Daoy (cell line): ENCODE measurements around the gene MYO19. TPM values are rescaled to one million over a fixed set of nuclear protein-coding genes. Genes with fewer than 3 reads are reported as not detected.
"Not testable (repeated sequence)": the region's sequence is repeated elsewhere in the genome, so short reads cannot be mapped to it uniquely, and the experiment has no call there.

ENCODE experiments used
- DNase-seq: peaks from one replicate; pipeline ENCODE4 v3.0.0-alpha.2; 2015; ENCODE audit warnings: low read depth
- total RNA-seq: library from RNA; depleted of rRNA; stranded (reverse); fragments of >200 nt; shearing (Covaris generic); gene quantifications from 2 replicates; pipeline ENCODE4 v1.2.3, GENCODE V29; 2014

The MYO19 gene
- total RNA-seq, 1 experiment from 2014 or later: 52.6 TPM

DNA sequence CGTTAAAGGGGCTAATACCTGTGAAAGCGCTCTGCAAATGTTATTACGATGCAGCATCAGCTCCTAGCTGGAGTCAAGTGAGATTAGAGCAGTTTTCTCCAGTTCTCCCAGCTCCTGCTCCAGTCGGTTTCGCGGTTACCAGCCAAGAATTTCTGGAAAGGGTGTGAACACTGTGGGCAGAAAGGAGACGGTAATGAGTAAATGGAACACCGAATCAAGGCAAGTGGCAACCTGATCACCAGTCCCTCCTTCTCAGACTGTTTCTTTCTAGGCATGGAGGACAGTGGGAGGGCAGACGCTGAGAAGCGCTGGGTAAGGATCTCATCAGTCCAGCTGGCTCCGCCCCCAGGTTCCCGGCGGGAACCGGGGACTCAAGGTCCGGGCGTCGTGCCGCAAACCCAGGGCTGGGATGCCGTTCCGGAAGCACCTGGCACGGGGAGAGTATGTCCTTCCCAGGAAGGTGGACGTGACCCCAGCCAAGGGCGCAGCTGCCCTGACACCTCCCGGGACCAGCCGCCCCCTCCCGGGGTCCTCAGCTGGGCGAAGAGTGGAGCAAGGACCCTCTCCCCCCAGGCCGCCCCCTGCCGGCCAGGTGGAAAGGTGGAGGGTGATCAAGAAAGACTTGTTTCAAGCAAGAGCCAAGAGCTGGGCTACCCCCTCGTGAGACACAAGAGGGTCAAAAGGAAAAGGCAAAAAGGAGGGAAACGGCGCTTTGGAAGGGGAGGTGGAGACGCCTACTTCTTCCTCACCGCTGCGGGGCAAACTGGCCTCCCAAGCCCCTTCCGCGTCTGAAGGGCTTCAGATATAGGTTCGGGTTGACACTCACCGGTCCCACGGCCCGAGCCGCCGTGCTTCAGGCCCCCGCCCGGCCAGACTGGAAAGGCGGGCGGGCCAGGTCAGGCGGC is 481 bp downstream of the MYO19 start:
- DNase-seq: peak; percentile 72

DNA sequence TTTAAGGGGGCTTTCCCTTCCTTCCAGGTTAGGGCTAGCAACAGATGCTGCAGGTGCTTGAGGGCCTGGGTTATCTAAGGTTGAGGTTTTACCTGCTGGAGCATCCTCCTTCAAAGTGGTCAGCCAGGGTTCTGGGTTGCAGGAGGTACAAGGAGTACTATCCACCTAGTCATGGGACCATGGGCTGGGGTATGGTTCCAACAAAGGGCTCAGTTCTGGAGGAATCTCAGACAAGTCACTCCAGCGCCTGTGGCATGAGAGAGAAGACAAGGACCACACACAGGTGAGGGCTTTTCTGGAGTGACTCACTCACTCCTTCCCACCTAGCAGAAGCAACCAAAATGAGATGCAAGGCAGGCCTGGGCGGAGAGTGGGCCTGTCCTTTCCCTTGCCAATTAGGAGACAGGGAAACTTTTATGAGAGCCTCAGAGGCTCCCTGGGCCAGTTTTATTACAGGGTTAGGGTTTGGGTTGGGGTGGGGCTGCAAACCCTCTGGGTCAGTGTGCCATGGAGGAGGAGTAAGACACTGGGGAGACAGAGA is 2.2 kb downstream of the MYO19 start:
- no peak for DNase-seq

DNA sequence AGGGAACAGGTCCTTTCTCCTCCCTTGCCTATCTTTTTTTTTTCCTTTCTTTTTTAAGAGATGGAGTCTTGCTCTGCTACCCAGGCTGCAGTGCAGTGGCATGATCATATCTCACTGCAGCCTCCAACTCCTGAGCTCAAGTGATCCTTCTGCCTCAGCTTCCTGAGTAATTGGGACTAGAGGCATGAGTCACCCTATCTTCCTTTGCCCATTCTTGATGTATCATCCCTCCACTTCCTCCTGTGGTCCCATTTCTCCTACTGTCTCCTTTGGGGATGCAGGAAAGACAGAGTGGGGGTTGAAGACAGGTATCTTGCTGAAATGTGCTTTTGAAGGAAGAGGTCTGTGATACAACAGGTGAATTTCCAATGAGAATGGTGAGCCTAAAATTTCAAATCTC is 5.5 kb downstream of the MYO19 start:
- peak; percentile 59 for DNase-seq

DNA sequence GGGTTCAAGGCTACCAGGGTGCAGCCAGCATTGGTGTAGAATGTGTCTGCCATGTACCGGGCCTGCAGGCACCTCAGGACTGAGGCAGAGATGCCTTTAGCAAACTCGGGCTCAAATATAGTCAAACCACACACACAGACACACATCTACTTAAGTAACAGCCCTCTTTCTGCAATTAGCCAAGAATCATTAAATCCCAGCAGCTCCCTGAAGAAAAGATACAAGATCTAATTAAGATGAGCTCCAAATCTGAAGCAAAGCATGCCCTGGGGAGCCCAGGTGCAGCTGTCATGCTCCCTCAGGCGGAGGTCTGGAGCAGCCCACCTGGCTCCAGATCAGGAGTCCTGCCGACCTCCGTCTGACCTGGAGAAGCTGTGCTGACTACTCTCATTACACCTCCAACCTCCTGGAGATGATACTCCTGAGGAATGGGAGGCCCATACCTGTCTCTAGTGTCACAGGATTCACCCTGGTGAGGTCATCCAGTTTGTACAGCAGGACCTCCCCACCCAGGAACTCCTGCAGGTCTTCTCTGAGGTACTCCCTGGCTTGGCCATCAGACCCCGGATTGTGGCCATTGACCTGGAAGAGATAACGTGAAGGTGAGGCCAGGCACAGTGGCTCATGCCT is 6.9 kb downstream of the MYO19 start:
- no peak for DNase-seq

DNA sequence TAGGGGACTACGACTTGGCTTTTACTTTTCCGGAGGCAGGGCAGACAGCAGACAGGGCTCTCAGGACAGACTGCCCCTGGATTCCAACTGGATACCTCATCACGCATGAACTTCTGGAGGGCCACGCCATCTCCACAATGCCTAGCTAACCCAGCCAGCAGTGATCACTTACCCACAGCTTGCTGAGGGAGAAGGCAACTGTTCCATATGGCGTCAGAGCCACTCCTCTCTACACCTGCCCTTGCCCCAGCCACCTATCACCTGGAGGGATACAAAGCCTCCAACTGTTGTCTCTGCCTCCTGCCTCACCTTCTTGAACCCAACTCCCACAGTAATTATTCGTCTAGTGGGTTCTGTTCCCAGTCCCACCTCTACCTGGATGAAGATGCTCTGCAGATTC is 8.8 kb downstream of the MYO19 start:
- no peak for DNase-seq

DNA sequence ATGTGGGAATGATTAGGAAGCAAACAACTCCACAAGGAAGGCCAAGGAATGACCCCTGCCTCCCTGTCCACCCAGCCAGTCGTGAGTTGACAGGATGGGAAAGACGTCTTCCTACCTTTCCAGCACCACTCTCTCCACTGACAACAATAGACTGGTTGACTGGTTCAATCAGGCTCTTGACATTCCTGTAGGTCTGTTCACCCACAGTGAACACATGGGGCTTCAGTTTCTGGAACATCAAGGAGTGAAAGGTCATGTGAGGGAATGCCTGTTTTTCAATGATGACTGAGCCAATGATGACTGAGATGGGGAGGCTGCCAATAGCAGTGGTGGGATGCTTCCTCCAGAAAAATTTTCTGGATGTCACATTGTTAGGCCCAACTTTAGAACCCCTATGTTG is 9.6 kb downstream of the MYO19 start:
- no peak for DNase-seq

DNA sequence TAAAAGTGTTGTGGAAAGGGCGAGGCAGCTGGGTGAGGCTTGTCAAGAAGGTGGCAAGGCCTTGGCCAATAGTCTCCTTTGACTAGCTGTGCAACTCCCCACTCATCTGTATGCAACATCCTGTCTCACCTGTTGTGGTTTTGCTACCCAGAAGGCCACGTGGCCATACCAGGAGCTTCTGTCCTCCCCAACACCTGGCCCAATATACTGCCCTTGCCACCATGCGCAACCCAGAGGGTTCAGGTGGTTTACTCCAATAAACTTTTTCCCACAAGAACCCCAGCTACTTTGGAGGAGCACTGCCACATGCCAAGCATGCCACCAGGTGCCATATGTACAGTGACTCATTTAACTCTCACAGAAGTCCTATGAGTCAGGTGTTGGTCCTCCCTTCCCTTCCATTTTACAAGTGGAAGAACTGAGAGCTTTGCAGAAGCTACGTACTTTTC is 10.2 kb downstream of the MYO19 start:
- DNase-seq: no peak

DNA sequence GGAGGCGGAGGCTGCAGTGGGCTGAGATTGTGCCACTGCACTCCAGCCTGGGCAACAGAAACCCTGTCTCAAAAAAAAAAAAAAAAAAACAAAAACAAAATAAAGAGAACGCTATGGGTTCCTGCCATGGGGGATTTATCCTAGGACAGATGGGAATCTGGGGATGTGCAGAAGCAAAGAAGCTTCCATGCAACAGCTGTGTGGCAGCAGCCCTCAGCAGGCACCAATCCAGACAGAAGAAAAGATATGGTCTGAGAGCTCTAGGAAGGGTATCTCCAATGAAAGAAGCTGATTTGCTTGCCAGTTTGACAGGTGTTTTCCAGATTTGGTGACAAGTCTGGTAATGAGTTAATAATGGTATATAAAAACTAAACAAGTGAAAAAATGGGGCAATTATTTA is 11.6 kb downstream of the MYO19 start:
- DNase-seq: no peak

DNA sequence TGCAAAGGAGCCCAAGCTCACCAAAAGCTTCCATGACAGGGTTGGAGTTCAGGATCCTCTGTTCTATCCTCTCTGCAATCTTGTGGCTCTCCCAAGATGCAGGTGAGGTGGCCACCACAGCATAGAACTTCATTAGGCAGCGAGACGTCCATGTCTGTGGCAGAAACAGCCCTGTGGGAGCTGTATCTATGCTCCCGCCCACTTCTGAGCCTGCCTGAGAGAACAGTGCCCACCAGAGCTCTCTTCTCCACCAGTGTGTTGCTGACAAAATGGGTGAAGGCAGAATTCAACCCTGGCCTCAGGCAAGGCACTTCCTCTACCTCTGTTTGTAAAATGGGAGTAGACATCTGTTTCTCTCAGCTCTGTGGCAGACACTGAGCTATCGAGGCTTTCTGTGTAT is 18.8 kb downstream of the MYO19 start:
- DNase-seq: no peak

DNA sequence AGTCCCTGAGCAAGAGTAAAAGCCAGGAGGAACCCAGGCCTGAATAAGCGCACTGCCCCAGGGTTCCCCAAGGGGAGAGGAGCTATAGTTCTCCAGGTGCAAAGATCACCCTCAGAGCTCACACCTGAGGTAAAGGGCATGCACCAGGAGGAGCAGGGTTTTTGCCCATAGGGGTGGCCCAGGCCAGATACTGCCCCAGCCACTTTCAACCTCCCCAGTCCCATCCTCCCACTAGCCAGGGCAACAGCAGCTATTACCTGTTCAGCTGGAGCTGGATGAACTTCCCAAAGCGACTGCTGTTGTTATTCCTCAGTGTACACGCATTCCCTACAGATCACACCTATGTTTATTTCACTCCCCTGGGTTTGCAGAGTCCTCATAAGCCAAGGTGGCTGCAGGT is 19.8 kb downstream of the MYO19 start:
- no peak for DNase-seq

DNA sequence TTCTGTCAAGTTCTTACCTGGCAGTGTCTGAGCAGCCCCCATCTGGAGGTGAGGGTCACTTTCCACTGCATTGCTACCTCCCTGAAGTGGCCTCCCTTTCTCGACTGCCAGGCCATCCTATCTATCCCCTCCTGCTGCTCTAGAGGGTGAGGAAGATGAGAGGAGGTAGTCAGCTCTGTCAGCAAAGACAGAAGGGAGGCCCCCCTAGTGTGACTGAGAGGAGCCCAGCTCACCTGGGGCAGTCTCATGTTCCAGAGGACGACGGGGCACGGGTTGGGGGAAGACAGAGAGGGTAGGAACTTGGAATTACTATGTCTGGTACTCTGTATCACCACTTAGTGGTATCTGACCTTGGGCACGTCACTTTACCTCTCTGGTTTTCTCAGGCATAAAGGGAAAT is 22.0 kb downstream of the MYO19 start:
- DNase-seq: no peak

DNA sequence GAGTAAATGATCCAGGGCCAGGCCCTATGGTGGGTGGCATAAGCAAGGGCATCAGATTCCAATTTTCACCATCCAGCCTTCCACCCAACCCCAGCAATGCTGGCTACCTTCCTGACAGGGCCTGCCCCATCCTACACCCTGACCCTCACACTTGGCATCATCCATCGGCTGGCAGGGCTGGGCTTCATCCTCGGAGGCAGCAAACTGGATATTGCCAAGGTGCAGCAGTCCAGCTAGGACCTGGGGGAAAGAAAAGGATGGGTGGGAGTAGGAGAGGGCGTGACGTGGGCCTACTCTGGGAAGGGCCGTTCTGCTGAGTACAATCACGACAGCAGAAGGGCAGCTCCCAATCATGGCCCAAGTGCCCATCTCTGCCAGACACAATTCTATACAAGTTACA is 23.5 kb downstream of the MYO19 start:
- no peak for DNase-seq

DNA sequence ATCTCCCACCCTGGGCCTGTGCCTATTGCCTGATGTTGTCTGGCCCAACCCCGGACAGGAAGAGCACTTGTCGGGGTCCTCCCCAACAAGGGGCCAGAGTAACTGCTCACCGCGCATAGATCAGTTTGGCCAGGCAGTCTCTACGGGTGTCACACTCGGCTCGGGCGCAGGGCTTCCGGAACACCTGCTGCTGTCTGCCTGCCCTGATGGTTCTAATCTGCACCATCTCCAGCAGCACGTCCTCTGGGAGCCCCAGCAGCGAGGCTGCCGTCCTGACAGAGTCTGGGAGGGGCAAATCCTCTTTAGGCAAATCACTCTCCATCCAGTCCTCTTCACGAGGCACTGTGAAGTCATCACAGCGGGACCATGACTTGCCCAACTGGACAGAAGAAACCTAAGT is 24.0 kb downstream of the MYO19 start:
- no peak for DNase-seq

DNA sequence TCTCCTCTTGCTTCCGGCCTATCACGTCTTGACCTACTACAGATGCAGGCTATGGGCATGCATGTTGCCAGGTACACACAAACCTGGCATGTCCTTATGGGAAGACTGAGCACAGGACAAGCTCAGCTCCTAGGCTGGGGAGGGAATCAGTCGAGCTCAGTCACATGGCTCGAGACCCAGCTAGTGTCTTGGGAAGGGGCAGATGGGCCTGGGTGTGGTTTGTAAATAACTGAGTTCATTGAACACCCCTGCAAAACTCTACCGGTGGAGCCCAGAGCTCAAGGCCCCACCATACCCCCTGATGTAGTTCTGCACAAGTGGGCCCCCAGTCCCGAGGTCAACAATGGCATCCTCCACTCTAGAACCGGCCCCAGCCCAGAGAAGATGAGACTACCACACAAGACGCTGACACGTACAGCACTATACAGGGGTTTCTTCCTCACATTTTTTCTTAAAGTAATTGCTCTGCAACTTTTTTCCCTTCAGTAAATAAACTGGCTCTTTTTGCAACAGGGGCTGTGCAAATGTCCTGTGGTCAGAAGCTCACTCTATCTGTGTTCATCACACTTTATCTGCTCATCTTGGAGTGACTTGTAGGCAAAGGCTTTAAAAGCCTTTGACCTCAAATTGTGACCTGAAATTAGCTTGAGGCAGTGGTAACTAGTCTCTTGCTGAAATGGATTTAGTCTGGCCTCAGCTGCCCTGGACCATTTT is 25.2 kb downstream of the MYO19 start:
- DNase-seq: no peak

DNA sequence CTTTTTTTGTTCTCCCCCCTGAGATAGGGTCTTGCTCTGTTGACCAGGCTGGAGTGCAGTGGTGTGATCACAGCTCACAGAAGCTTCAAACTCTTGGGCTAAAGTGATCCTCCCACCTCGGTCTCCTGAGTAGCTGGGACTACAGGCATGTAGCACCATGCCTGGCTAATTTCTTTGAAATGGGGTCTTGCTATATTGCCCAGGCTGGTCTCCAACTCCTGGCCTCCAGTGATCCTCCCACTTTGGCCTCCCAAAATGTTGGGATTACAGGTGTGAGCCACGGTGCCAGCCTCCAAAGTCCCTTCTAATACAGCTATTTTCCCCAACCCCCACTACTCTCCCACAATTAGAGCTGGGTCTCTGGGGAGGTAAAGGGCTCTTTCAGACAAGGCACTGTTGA is 26.2 kb downstream of the MYO19 start:
- not testable (repeated sequence) for DNase-seq

DNA sequence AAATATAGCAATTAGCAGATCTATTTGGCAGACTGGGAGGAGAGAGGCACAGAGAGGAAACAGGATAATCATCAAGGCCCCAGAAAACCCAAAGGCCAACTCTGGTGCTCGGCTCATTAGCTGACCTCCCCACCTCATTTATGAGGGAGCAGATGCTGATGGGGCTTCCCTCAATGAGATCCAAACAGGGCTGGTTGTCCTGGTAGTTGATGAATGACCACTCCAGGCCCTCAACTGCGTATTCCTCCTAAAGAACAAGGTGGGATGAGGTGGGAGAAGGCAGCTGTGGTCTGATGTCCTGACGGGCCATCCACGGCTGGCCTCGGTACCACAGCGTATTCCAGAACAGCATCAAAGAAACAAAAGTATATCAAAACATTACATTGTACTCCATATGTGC is 27.4 kb downstream of the MYO19 start:
- DNase-seq: no peak

DNA sequence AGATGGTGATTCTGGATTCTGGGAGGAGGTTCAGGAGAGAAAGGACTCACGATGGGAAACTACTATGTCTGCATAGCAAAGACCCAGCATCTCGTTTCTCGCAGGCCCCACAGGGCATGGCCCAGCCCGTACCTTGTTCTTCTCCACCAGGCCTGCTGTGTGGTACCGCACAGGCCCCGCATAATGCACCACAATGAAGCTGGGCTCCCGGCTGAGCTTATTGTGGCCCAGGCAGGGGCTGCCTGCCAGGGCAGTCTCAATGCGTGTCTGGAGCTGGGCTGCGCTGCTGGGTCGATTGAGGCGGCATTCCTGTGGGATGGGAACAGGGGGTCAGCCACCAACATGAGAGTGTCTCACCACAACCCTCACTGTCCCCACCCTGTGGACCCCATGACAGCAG is 27.8 kb downstream of the MYO19 start:
- DNase-seq: no peak

DNA sequence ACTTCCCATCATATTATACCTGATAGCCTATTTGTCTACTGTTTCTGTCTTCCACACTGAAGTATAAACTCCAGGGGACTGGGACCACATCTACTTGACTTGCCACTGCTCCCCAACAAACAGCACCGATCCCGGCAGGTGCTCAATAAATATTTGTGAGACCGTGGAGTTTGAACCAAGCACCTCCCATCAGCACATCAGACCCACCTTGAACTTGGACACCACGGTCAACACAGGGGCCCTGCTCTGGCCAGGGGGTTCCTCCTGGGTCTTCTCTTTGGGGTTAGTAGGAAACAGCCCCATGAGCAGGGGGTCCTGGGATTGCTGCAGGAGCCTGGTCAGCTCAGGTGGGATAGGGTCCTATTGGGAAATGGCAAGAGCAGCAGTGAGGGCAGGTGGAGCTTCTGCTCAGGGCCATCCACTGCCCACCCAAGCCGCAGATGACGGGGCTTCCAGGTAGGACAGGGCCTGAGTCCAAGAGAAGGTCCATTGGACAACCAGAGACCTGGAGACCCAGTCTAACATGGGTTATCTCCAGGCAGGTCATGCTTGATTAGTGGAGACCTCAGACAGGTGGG is 28.3 kb downstream of the MYO19 start:
- DNase-seq: no peak

DNA sequence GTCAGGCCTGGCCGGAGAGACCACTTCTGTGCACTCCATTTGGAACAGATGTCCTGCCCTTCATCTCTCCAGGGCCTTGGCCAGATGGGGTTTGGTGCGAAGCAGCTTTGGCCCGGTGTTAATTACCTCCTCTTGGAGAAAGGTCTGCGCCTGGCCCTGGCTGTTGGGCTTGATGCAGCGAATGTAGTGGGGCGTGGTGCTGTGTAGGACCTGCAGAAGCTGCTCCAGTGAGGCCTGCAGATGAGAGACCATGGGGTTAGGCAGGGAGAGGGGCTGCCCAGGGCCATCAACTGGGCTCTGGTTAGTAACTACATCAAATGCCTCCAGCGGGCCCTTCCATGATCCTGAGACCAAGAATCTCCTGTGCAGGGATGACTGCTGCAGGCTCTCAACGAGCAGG is 29.5 kb downstream of the MYO19 start:
- no peak for DNase-seq

DNA sequence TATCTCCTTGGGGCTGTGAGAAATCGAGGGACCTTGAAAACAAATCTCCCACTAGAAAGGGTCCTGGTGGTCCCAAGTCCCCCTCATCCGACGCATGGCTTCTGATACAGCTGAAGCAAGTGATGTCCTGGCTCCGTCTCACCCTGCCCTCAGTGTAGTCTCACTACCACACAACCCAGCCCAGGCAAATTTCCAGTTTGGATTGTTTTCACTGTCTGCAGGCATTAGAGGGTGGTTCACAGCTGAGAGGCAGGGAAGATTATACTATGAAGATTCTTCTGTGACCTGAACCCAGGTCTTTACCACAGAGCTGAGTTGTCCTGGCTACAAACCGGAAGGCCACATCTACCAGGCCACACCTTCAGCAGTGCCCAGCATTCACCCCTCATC is 30.5 kb downstream of the MYO19 start:
- no peak for DNase-seq

DNA sequence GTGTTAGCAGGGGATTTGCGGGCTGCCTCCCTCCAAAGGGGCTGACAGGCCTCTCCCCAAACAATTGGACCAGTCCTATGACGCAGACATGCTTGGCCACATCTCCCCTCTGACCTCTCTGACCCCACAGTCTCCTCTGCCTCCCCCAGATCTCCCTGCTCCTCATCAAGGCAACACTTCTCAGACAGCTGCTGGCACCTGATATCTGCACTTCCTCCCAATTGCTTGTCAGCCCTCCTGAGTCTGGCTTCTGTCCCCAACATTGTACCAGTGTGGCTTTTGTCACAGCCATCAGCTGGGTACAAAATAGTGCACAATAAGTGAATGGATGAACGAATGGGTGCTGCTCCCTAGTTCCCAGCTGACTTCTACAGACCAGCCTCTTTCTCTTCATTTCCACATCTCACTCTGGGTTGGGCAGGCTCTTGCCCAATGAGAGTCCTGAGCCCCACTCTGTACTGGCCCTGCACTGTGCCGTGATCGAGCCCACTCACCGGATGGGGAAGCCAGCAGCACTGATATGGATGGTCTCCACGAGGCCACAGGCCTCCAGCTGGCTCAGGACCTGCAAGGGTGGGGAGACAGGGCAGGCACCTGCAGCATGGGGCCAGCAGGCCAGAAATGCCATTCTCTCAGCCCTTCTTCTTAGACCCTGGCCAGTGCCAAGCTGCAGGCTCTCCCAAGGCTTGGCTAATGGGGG is 31.1 kb downstream of the MYO19 start:
- no peak for DNase-seq

DNA sequence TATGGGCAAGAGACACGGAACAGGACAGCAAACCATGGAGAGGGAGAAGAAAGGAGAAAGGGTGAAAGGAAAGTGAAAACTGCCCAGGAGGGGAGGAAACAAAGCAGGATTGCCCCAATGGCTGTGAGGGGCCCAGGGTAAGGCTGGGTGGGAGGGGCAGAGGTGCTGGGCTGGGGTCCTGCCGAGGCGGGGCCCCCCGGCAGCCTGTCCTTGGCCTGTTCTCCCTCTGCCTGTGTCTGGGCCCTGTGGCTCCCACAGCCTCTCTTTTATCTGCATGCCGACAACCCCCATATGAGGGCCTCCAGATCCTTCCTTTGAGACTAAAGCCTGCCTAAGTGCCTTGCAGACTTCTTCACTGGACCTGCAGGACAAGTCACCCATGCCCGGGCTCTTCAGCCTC is 32.7 kb downstream of the MYO19 start:
- no peak for DNase-seq
